ENCODE data around the gene LYSMD1.

DNA sequence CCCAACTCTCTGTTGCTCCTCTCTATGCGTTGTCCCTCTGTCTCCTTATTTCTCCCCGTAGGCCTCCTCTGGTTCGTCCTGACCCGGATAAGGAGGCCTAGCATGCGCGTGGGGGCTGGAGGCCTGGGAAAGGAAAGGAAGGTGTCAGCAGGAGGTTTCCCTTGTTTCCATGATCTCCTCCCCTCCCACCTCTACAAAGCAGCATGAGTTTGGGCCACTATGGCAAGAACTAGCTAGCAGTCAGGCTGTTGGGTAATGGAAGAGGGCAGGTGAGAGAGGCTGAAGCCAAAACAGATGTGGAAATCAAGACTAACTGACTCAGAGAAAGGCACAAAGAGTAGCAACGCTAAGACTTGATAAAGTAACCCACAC is 18.6 kb downstream of the LYSMD1 start:
- TF ChIP-seq ZC3H10 (CRISPR knock-in tag; IDR thresholded peaks at IDR 0.05) (no peak), ARNTL (CRISPR knock-in tag; IDR thresholded peaks at IDR 0.05; ENCODE audit: borderline replicate concordance, low read depth) (no peak), OSR1 (CRISPR knock-in tag; IDR thresholded peaks at IDR 0.05) (no peak), RARB (CRISPR knock-in tag; IDR thresholded peaks at IDR 0.05) (no peak), TOX (CRISPR knock-in tag; IDR thresholded peaks at IDR 0.05; ENCODE audit: borderline replicate concordance) (no peak), ZNF565 (CRISPR knock-in tag; conservative IDR thresholded peaks at IDR 0.05; ENCODE audit: low read depth) (no peak), PPARA (CRISPR knock-in tag; IDR thresholded peaks at IDR 0.05; ENCODE audit: borderline replicate concordance) (no peak), ZFP3 (CRISPR knock-in tag; IDR thresholded peaks at IDR 0.05) (no peak)
- TF ChIP-seq, protein P1, sequence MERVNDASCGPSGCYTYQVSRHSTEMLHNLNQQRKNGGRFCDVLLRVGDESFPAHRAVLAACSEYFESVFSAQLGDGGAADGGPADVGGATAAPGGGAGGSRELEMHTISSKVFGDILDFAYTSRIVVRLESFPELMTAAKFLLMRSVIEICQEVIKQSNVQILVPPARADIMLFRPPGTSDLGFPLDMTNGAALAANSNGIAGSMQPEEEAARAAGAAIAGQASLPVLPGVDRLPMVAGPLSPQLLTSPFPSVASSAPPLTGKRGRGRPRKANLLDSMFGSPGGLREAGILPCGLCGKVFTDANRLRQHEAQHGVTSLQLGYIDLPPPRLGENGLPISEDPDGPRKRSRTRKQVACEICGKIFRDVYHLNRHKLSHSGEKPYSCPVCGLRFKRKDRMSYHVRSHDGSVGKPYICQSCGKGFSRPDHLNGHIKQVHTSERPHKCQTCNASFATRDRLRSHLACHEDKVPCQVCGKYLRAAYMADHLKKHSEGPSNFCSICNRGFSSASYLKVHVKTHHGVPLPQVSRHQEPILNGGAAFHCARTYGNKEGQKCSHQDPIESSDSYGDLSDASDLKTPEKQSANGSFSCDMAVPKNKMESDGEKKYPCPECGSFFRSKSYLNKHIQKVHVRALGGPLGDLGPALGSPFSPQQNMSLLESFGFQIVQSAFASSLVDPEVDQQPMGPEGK (CRISPR knock-in tag; IDR thresholded peaks at IDR 0.05; ENCODE audit: borderline replicate concordance), result no peak

All from SK-N-SH treated with all-trans-retinoic acid at 6 μM for 48 hours (cell line).